ENCODE data around the gene THG1L.
"Not testable (repeated sequence)": the region's sequence is repeated elsewhere in the genome, so short reads cannot be mapped to it uniquely, and the experiment has no call there.

Gene THG1L

GRCh38 chr5:157690690-157691433 lies 40.4 kb upstream of the THG1L start:
- H3K4me3 ChIP-seq (ENCODE audit: low read depth, low read length): no peak overlapping the region; the same call in 1 of the 2 replicates
- ChIA-PET POLR2A (no interaction called here), CTCF (interaction anchor here (0.6 to 1.7 kb wide), 3 partner anchors 9 to 319 kb away, joined by 3 to 5 read pairs (median 4); no protein-coding TSS in a partner anchor)
- no peak for TF ChIP-seq CTCF (IDR thresholded peaks at IDR 0.05; ENCODE audit: insufficient read depth, low read length, missing control alignments)
- no peak for DNase-seq (ENCODE audit: low read depth, low spot score)

GRCh38 chr5:157693816-157694215 lies 37.4 kb upstream of the THG1L start:
- DNase-seq (ENCODE audit: low read depth, low spot score); POLR2A ChIA-PET; CTCF ChIA-PET; H3K4me3 ChIP-seq (ENCODE audit: low read depth, low read length): not testable (repeated sequence)

GRCh38 chr5:157696154-157696553 lies 35.1 kb upstream of the THG1L start:
- CTCF ChIA-PET: interaction anchor here (1.0 kb wide), 2 partner anchors 10 to 20 kb away, joined by 3 to 4 read pairs; no protein-coding TSS in a partner anchor
- POLR2A ChIA-PET; DNase-seq (ENCODE audit: low read depth, low spot score); H3K4me3 ChIP-seq (ENCODE audit: low read depth, low read length): not testable (repeated sequence)

GRCh38 chr5:157698674-157699073 lies 32.5 kb upstream of the THG1L start:
- DNase-seq (ENCODE audit: low read depth, low spot score); CTCF ChIA-PET; H3K4me3 ChIP-seq (ENCODE audit: low read depth, low read length); POLR2A ChIA-PET: not testable (repeated sequence)

GRCh38 chr5:157703736-157704135 lies 27.5 kb upstream of the THG1L start:
- ChIA-PET CTCF (no interaction called here), POLR2A (no interaction called here)

GRCh38 chr5:157708866-157709265 lies 22.4 kb upstream of the THG1L start:
- ChIA-PET POLR2A (no interaction called here), CTCF (interaction anchor here (1.0 to 1.7 kb wide), 3 partner anchors 9 to 232 kb away, joined by 3 to 9 read pairs (median 4); no protein-coding TSS in a partner anchor)

More at GRCh38 chr5:157703736-157704135, 27.5 kb upstream of the THG1L start:
- no peak for TF ChIP-seq CTCF (IDR thresholded peaks at IDR 0.05; ENCODE audit: insufficient read depth, low read length, missing control alignments)
- H3K4me3 ChIP-seq (ENCODE audit: low read depth, low read length): no peak overlapping the region
- no peak for DNase-seq (ENCODE audit: low read depth, low spot score)

GRCh38 chr5:157709346-157709745 lies 21.9 kb upstream of the THG1L start:
- H3K4me3 ChIP-seq (ENCODE audit: low read depth, low read length): no peak overlapping the region
- ChIA-PET POLR2A (no interaction called here), CTCF (interaction anchor here (1.7 kb wide), 1 partner anchor 9 kb away, joined by 9 read pairs; no protein-coding TSS in a partner anchor)
- no peak for DNase-seq (ENCODE audit: low read depth, low spot score)
- no peak for TF ChIP-seq CTCF (IDR thresholded peaks at IDR 0.05; ENCODE audit: insufficient read depth, low read length, missing control alignments)

More at GRCh38 chr5:157708866-157709265, 22.4 kb upstream of the THG1L start:
- H3K4me3 ChIP-seq (ENCODE audit: low read depth, low read length): no peak overlapping the region
- DNase-seq (ENCODE audit: low read depth, low spot score): no peak
- no peak for TF ChIP-seq CTCF (IDR thresholded peaks at IDR 0.05; ENCODE audit: insufficient read depth, low read length, missing control alignments)

GRCh38 chr5:157710431-157710830 lies 20.8 kb upstream of the THG1L start:
- no peak overlapping the region for H3K4me3 ChIP-seq (ENCODE audit: low read depth, low read length)
- TF ChIP-seq CTCF (IDR thresholded peaks at IDR 0.05; ENCODE audit: insufficient read depth, low read length, missing control alignments): no peak
- DNase-seq (ENCODE audit: low read depth, low spot score): no peak
- CTCF ChIA-PET: interaction anchor here (0.9 to 2.0 kb wide), 2 partner anchors 33 to 278 kb away, joined by 4 to 10 read pairs; partner anchors contain the start of gene LSM11
- POLR2A ChIA-PET: no interaction called here
